NCI-H460 (cell line): ENCODE measurements around the gene FCN1. TPM values are rescaled to one million over a fixed set of nuclear protein-coding genes. Genes with fewer than 3 reads are reported as not detected.

Source experiments
- DNase-seq: peaks from one replicate; pipeline ENCODE4 v3.0.0-alpha.2; 2016; ENCODE audit warnings: low read depth; ENCODE audit errors: extremely low read depth
- total RNA-seq: library from RNA; depleted of rRNA; stranded (reverse); fragments of >200 nt; shearing (Covaris generic); gene quantifications from 2 replicates; pipeline ENCODE4 v1.2.3, GENCODE V29; 2014

Gene FCN1
- total RNA-seq, 1 experiment from 2014 or later, result not detected

DNA sequence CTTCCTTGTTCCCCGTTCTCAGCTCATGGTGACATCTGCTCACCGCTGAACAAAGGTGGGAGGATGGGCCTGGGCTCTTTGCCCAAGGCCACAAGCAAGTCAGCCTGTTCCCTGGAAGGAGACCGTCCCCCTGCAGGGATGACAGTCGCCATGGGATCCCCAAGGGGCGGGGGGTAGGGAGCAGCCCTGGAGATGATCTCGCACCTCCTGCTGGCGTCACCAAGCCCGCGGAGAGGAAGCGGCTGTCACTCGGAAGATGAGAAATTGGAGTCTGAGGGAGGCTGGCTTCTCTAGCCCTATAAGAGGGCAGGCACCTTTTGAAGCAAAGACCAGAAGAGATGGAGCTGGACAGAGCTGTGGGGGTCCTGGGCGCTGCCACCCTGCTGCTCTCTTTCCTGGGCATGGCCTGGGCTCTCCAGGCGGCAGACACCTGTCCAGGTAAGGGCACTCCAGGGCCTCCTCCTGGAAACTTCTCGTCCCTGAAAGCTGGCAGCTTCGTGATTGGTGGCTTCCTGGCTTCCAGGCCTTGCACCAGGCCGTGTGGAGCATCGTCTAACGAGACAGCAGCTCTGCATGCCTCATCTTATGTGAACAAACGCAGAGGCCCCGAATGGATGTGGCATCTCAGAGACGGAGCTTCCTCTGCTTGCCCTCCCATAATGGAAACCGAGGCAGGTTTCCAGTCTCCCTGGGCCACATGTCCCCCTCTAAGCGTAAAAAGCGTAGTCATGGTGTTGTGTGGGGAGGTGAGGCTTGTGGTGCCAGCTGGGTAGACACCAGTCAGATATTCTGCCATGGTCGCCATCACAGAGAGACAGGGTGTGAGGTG, 37.0 kb downstream of the FCN1 start, which contains the start of gene FCN2:
TSS of gene FCN2 (plus strand) at position 327 of the 829 bp plus-strand sequence. CDS start at position 339, 12 bp downstream.
- DNase-seq, result no peak

DNA sequence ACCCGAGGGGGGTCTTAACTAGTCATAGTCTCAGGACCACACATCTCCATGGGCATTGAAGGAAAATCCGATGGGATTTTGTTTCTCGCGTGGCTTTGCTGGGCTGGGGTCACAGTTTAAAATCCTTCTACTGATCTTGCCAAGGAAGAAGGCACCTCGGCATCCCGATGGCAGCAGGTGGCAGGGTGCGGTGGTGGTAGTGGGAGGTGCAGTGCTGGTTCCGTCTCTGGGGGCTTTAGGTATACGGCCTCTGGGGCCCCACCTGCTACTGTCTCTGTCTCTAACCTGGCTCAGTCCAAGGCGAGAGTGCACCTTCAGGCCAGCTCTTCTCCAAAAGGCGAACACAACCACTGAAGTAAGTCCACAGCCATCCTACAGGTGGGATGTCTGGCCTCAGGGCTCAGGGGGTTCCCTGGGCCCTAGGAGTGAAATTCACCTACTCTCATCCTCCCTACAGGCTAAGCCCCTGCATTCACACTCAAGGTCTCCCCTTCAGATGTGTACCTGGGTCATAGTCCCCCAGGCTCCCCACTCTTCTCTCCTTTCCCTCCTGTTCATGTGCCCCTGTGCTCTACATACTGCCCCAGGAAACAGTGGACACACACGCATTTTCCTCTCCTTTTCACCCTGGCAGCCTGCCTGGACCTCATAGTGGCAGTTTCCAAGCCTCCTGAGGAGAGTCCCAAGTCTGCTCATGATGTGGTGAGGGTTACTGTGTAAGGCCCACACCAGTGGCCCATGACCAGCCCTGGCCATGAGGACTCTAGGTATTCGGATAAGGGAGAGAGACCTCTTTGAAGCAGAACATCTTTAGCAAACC, 37.8 kb downstream of the FCN1 start:
- no peak for DNase-seq

DNA sequence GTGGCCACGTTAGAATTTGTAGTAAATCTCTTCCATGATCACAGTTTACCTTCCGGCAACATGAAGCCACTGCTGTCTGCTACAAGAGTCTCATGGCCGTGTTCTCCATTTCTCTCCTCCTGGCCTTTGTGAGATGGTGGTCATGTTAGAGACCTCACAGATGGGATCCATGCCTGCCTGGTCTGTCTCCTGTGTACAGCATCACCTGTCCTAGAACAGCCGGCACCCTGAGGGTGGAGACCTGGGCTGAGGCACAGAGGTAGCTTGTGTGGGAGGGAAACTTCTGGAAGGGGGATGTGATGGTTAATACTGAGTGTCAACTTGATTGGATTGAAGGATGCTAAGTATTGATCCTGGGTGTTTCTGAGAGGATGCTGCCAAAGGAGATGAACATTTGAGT, 40.2 kb downstream of the FCN1 start:
- DNase-seq, result no peak

DNA sequence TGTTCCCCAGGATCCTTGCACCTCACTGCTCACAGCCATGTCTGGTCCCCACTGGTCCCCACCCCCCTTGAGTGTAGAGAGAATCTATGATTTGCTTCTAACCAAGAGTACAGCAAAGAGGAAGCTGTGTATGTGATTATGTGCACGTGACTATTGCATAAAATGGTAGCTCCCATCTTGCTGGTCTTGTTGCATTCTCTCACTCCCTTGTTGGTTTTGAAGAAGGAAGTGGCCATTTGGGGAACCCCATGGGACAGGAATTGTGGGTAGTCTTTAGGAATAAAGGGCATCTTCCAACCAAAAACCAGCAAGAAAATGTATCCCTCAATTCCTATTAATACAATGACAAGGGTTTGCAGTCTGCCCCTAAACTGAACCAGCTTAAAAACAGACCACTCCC, 42.3 kb downstream of the FCN1 start:
- DNase-seq, result no peak

DNA sequence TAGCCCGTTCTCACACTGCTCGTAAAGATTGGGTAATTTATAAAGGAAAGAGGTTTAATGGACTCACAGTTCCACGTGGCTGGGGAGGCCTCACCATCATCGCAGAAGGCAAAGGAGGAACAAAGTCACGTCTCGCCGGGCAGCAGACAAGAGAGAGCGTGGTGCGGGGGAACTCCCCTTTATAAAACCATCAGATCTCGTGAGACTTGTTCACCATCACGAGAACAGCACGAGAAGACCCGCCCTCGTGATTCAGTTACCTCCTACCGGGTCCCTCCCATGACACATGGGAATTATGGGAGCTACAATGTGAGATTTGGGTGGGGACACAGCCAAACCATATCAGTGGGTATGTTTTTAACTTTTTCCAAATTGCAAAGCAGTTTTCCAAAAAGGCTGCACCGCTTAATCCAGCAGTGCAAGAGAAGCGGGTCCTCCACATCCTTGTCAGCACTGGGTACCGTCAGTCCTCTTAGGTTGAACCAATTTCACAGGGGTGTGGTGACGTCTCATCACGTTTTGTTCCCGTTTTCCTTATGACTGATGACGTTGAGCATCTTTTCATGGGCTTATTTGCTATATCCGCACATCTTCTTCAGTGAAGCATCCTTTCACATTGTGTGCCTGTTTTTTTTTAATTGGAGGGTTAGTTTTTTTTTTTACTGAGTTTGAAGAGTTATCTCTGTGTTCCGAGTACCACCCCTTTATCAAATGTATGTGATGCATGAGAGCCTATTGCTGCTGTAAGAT, 45.1 kb downstream of the FCN1 start:
- no peak for DNase-seq

DNA sequence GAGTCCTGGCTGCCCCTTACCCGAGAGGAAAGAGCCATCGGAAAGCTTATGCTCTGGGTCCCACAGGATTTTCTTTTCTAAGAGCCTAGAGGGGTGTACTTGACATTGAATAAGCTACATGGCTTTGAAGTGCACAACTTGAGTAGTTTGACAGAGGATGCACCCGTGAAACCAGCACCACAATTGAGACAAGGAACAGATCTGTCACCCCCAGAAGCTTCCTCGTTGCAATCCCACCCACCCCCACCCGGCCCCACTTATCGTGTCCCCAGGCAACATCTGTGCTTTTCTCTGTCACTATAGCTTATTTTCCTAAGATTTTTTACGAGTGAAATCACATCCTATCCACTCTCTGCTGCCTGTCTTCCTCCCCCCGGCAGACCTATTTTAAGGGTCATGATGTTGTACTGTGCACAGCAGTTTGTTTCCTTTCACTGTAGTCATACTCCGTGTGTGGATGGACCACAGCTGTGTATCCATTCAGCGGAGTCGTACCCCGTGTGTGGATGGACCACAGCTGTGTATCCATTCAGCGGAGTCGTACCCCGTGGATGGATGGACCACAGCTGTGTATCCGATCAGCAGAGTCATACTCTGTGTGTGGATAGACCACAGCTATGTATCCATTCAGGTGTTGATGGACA, 45.9 kb downstream of the FCN1 start:
- no peak for DNase-seq

DNA sequence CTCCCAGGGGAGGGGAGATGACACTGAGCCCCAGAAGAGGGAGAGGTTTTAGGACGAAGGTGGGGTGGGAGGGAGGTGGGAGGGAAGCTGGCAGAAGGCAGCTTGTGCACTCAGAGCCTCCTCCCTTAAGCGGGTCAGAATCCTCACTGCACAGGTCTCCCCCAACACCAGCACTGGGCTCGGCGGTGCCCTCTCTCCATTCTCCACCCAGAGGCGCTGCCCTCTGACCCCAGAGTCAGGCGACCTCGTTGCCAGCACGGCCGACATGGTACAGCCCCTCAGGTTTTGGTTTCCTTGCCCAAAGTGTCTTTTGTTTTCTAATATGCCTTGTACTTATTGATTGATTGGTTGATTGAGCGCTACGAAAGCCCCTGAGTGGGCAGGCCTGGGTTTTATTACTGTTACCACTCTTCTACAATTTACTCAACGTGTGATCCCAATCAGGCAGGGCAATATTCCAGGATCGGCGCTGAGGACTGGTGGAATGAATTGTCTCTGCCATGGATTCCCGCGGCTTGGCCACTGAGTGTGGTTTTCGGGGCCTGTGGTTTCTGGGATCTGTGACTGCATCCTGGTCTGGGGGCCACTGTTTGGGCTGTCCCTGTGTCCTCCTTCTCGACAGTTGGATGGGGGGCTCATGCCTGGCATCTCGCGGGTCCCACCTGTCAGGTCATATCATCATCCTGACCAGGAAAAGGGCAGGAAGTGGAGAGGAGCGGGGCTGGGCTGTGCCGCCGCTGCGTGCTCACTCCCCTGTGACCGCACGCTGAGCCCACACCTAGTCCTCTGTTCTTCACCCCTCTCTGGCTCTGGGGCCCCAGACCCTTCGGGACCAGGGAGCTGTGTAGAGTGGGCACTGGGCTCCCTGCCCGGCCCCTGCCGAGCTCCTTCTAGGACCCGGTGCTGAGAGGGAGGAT, 46.7 kb downstream of the FCN1 start:
- DNase-seq, result no peak

DNA sequence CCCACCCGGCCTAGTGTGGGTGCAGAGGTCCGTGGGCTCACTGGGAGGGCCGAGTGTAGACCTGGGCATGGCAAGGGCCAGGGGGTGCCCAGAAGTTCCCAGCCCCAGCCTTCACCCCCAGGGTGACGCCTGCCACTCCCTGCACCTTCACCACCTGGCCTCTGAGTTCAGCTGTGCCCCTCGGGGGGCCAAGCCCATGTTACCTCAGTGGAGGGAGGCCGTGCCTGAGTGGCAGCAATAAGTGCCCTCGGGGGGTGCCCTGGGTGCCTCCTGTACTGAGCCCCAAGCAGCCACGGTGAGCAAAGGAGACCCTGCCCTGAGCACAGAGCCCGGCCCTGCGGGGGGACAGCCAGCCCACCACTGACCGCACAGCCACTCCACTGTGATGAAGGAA, 47.4 kb downstream of the FCN1 start:
- no peak for DNase-seq

DNA sequence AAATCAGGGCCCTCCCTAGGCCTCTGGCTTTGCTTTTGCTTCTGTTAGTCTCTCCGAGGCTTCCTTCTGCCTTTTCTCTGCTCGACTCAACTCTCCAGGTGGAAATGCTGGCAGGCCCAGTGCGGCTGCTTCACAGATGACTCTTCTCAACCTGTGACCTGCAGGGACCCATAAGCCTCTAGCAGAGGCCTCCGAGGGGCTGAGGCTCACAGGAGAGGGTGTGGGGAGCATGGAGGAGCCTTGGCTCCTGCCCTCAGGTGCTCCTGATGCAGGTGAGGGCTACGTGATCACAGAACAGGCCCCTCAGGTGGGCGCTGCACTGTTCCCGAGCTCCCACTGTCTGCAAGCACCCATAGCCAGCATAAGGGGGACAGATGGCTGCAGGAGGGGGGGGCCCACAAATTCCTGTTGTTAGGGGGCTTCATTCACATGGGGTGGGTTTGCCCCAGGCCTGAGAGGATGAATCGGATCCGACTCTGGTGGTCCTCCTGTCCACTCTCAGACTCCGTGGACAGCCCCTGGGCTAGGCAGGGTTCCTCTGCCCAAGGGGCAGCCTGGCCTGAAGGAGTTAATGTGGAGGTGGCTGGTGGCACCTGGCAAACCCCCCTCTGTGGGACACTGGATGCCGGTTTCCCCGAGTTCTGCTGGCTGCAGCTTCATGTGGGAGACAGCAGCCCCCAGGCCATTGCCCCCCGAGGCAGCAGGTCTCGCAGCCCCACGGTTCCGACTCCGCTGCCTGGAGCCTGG, 48.0 kb downstream of the FCN1 start:
- DNase-seq, result no peak

DNA sequence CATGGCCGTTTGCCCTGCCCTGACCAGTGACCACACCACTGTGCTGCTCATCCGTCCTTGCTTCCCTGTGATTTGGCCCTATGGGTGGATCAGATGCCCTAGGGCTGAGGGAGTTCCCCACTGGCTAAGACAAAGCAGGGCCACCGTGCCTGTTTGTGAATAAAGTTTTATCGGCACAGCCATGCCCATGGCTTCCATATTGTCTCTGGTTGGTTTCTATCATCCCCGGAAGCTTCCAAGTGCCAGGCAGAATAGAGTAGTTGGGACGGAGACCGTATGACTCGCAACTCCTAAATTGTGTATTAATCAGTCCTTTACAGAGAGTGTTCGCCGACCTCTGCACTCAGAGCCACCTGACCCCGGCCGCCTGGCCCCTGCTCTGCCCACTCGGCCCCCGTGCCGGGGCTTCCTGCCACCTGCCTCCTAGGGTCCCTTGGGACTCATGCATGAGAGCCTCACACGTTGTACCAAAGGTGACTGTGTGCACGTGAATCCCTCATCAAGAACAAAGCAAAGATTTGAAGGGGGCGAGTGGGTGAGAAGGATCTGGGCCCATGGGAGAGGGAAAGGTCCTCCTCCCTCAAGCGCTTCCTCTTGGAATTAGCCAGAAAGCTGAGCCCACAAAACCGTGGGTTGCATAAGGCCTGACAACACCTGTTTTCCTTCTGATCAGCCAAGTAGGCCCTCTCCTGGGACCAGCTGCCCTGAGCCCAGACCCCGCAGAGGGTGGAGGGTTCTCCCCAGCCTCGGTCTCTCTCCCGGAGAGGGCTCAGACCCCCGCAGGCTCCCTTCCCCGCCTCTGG, 48.8 kb downstream of the FCN1 start:
- DNase-seq, result no peak

DNA sequence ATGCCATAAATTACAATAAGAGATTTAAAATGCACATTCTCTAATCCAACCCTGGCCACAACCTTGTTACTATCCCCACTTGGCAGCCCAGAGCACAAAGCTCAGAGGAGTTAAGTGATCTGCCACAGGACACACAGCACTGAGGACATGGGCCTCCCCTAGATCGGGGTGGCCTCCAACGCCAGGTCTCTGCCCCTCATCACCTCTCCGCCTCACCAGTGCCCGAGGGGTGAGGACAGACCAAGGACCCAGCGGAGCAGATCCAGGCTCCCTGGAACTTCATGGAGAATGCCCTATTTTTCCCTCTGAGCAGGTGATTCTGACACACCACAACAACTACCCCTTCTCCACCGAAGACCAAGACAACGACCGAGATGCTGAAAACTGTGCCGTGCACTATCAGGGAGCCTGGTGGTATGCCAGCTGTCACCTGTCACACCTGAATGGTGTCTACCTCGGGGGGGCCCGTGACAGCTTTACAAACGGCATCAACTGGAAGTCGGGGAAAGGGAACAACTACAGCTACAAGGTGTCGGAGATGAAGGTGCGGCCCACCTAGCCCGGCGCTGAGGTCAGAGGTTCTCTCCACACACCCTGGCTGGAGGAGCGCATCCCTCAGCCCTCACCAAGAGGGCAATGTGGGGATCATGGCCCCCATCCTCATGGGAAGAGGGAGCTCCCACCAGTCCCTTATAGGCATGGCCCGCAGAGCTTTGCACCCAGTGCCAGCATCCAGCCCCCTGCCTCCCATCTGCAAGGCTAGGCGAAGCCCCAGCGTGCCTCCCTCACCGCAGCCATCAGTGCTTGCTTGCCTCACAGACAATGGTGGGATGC, 49.6 kb downstream of the FCN1 start:
- no peak for DNase-seq

DNA sequence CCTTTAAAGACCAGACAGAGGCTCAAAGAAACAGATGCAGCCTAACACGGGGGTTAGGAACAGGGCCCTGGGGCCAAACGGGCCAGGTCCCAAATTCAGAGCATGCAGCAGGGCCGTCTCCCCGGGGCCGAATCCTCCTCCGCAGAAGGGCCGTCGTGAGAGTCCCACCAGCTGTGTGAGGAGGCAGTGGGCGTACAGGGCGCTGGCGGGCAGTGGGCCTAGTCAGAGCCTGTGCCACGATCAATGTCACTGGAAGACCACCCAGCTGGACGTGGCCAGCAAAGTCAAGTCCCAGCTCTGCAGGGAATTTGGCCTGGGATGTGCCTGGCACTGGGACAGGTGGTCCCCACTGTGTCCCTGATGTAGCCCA, 52.9 kb downstream of the FCN1 start:
- no peak for DNase-seq

DNA sequence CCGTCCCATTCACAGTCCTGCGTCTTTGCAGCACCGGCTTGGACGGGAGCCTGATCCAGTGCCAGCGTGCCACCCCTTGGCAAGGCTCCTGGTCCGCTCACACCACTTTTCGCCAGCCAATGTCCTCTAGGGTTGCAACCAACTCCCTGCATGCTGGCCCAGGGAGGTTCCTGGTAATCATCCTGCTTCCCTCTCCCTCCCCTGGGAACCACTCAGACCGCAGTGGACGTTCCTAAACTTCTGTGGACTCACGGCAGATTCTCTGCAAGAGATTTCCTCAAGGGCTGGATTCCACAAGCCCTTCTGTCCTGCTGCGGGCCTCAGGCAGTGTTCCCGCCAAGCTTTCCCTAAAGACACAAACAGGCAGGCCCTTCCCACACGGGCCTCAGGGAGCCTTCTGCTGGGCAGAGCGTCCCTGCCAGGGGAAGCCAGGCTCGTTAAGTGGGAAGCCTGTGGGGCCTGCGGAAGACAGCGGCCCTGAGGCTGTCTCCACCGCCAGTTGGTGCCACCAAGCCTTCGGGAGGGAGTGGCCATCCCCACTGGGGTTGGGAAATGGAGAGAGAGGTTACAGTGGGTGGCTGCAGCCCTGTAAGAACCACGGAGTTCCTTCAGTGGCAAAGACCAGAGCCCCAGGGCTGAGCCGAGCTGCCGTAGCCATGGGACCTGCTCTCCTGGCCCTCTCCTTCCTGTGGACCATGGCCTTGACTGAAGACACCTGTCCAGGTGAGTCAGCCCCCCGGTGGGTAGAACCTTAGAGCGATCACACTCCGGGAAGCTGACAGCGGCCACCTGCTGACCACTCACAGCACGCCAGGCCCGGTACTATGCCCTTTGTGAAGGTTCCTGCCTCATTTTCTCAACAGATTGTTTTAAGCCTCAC, 53.5 kb downstream of the FCN1 start:
- DNase-seq, result no peak

DNA sequence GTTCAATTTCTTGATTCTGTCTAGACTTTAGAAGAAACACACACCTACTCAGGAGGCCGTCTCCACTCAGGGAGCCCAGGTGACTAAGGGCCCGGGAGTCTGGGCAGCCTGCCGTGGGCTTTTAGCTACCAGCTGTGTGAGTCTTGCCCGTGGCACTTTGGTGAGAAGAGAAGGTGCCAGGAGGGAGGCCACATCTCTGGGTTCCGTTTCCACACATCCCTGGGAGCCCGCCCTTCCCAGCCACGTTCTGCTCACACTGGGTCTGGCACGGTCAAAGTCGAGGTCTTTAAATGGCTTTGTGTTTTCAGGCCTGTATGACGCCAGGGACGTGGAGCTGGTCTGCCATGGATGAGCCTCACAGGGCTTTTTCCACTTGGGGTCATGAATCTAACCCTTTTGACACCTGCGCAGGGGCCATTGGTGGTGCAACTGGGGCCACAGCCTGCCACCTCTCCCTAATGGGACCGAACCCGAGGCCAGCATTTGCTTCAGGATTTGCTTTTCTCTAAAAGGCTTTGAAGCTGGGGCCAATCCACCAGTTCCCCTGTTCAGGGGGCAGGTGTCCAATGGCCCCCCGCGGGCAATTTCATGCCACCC, 54.3 kb downstream of the FCN1 start:
- no peak for DNase-seq

DNA sequence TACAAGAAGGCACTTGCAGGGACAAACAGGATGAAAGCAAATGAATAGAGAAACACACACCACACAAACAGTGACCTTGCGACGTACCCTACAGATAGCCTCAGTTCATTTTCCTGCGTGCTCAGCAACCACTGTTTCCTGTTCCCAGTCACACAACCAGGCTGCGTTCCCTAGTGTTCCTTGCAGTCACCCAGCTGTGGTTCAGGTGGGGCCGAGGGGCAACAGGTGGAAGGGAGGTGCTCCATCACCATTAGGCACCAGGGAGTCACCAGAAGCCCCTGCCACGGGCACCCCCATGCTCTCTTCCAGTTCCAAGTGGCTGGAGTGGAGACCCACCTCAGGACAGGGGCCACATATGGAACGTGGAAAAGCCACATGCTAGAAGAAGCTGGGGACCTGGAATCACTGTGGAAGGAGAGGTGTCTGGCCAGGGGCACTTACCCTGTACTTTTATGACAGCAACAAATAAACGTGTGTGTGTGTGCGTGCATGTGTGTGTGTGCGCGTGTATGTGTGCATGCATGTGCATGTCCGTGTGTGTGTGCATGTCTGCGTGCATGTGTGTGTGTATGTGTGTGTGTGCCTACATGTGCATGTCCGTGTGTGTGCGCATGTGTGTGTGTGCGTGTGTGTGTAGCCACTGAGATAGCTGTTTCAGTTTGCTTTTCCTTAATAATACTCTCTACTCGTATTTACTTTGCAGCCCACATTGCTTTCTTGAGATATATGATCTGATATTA, 55.9 kb downstream of the FCN1 start:
- DNase-seq, result no peak
